OCI-LY3 (cell line): ENCODE results near the gene TET2.

Source experiments
- H2AFZ ChIP-seq: fragments of 200-600, 300-600 bp; shearing (Covaris generic); 2 replicates; pipeline ENCODE4 v1.6.0; 2014; ENCODE audit warnings: antibody characterized with exemption, low read depth, low read length
- H3K27ac ChIP-seq: fragments of 200-600, 300-600 bp; sonication (generic); 2 replicates; pipeline ENCODE4 v1.5.1; 2014; ENCODE audit warnings: mild to moderate bottlenecking, low read length, moderate library complexity, mixed read lengths
- H3K27me3 ChIP-seq: fragments of 200-600, 300-600 bp; sonication (generic); 2 replicates; pipeline ENCODE4 v1.6.1; 2014; ENCODE audit warnings: low read depth, low read length, mixed read lengths
- H3K36me3 ChIP-seq: fragments of 200-600, 300-600 bp; sonication (generic); replicated peaks from 2 replicates; pipeline ENCODE3; 2014; ENCODE audit warnings: low read depth, low read length, mixed read lengths
- H3K4me1 ChIP-seq: fragments of 300-600, 200-600 bp; sonication (generic); 2 replicates; pipeline ENCODE4 v1.6.1; 2014; ENCODE audit warnings: low read length, mixed read lengths
- H3K4me2 ChIP-seq: fragments of 200-600, 300-600 bp; sonication (generic); 2 replicates; pipeline ENCODE4 v1.6.1; 2014; ENCODE audit warnings: low read length, mixed read lengths
- H3K4me3 ChIP-seq: fragments of 300-600, 200-600 bp; sonication (generic); 2 replicates; pipeline ENCODE4 v1.5.1; 2014; ENCODE audit warnings: antibody characterized with exemption, mild to moderate bottlenecking, low read length, moderate library complexity
- H3K79me2 ChIP-seq: fragments of 300-600, 200-600 bp; shearing (Covaris generic); 2 replicates; pipeline ENCODE4 v1.6.1; 2014; ENCODE audit warnings: mild to moderate bottlenecking, low read length, mixed read lengths
- H3K9ac ChIP-seq: fragments of 300-600, 200-600 bp; shearing (Covaris generic); 2 replicates; pipeline ENCODE4 v1.6.0; 2014; ENCODE audit warnings: mild to moderate bottlenecking, low read length, moderate library complexity
- H3K9me3 ChIP-seq: fragments of 200-600, 300-600 bp; shearing (Covaris generic); 2 replicates; pipeline ENCODE4 v1.6.1; 2014; ENCODE audit warnings: low read length, mixed read lengths; ENCODE audit not compliant: insufficient read depth
- H4K20me1 ChIP-seq: fragments of 200-600, 300-600 bp; sonication (generic); 2 replicates; pipeline ENCODE4 v1.6.1; 2016; ENCODE audit warnings: low read length, mixed read lengths; ENCODE audit not compliant: insufficient read depth
- CTCF ChIP-seq: fragments of 200-600, 300-600 bp; sonication (generic); IDR thresholded peaks from 2 replicates; pipeline ENCODE4 v1.5.1; 2014; ENCODE audit warnings: antibody characterized with exemption, low read length, low read depth
- EZH2phosphoT487 ChIP-seq: fragments of 200-600 bp; shearing (Covaris generic); IDR thresholded peaks from 2 replicates; pipeline ENCODE4 v1.6.1; 2018; ENCODE audit warnings: antibody characterized with exemption, mixed run types, low read depth

The TET2 gene

GRCh38 chr4:105119356-105119755, 27.3 kb upstream of the TET2 start:
- Histone ChIP-seq H3K4me3 (no peak overlapping the region), H4K20me1 (no peaks in the 10 kb centered on the region), H3K36me3 (no peaks in the 10 kb centered on the region), H3K9ac (no peak overlapping the region), H3K27ac (no peak overlapping the region), H2AFZ (no peak overlapping the region), H3K4me1 (no peaks in the 10 kb centered on the region), H3K27me3 (no peaks in the 10 kb centered on the region), H3K79me2 (no peaks in the 10 kb centered on the region), H3K4me2 (no peak overlapping the region), H3K9me3 (no peaks in the 10 kb centered on the region)
- no peak for TF ChIP-seq CTCF
- no peak for TF ChIP-seq EZH2phosphoT487

- H3K4me3 ChIP-seq = no peak overlapping the region
- H3K9ac ChIP-seq = no peak overlapping the region
- H3K9me3 ChIP-seq = no peaks in the 10 kb centered on the region
- H3K27ac ChIP-seq = no peak overlapping the region
- TF ChIP-seq CTCF (no peak), EZH2phosphoT487 (no peak)
- H3K4me2 ChIP-seq = no peak overlapping the region
- H3K79me2 ChIP-seq = no peaks in the 10 kb centered on the region
- no peaks in the 10 kb centered on the region for H3K4me1 ChIP-seq
- H2AFZ ChIP-seq = no peak overlapping the region
- no peaks in the 10 kb centered on the region for H4K20me1 ChIP-seq
- no peaks in the 10 kb centered on the region for H3K27me3 ChIP-seq
- H3K36me3 ChIP-seq = no peaks in the 10 kb centered on the region
Measured at GRCh38 chr4:105120626-105121025, 26.1 kb upstream of the TET2 start.

GRCh38 chr4:105122350-105122749, 24.3 kb upstream of the TET2 start:
- Histone ChIP-seq H3K4me3 (no peak overlapping the region), H2AFZ (0 out of 2 replicates have a peak overlapping the region, but pooled peaks have one; percentile 30), H3K27me3 (no peaks in the 10 kb centered on the region), H3K9ac (no peak overlapping the region), H3K79me2 (no peaks in the 10 kb centered on the region), H3K9me3 (no peaks in the 10 kb centered on the region), H3K36me3 (no peaks in the 10 kb centered on the region), H3K27ac (no peak overlapping the region), H4K20me1 (no peaks in the 10 kb centered on the region), H3K4me2 (no peak overlapping the region), H3K4me1 (no peaks in the 10 kb centered on the region)
- no peak for TF ChIP-seq CTCF
- no peak for TF ChIP-seq EZH2phosphoT487

GRCh38 chr4:105126311-105127169, 20.1 kb upstream of the TET2 start:
- H3K27me3 ChIP-seq = no peaks in the 10 kb centered on the region
- H3K27ac ChIP-seq = no peak overlapping the region
- no peak overlapping the region for H3K4me3 ChIP-seq
- H3K9ac ChIP-seq = no peak overlapping the region
- no peak overlapping the region for H2AFZ ChIP-seq
- H3K79me2 ChIP-seq = no peaks in the 10 kb centered on the region
- peaks cover 10% of the 10 kb centered on the region for H3K4me1 ChIP-seq
- TF ChIP-seq EZH2phosphoT487 (no peak), CTCF (no peak)
- no peaks in the 10 kb centered on the region for H3K36me3 ChIP-seq
- no peaks in the 10 kb centered on the region for H3K9me3 ChIP-seq
- no peak overlapping the region for H3K4me2 ChIP-seq
- no peaks in the 10 kb centered on the region for H4K20me1 ChIP-seq
